NCI-H1694 treated with DMSO at 0.1 percent for 48 hours (cell line): ENCODE measurements around the gene SNX8.

Experiments
- DNase-seq: peaks from one replicate; lab custom pipeline; 2025; lab: John Stamatoyannopoulos, UW

The SNX8 gene

DNA sequence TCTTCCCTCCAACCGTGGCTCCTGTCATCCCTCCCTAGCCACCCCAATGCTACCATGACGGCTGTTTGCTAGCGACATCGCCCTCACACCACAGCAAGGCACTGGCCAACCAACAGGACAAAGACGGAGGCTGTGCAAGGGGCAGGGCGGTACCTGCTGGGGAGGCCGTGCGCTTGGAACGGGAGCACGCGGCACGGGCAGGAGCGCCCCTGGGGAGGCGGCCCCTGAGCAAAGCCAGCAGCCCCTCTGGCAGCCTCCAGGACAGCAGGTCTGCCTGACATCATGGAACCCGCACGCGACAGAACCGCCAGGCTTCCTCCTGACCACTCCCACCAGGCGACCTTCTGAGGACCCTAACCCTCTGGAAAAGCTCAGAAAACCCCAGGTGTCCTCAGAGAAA, 94.2 kb downstream of the SNX8 start:
- DNase-seq: no peak

DNA sequence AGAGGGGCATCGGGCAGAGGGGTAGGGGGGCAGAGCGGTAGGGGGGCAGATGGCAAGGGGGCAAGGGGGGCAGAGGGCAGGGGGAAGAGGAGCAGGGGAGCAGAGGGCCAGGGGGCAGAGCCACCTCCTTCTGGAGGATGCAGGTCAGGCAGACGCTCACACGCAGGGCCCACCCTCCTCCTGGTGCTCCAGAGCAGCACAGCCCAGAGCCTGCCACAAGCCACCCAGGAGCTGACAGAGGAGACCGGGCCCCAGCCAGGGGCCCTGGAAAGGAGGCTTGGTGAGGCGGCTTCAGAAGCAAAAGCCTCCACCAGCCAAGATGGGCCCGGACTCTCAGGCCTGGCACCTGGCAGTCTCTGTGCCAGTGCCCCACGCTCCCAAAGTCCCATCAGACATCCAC, 94.6 kb downstream of the SNX8 start:
- DNase-seq: no peak

GRCh38 chr7:2219136-2219535, 95.1 kb downstream of the SNX8 start:
- DNase-seq: no peak

GRCh38 chr7:2218444-2218785, 95.8 kb downstream of the SNX8 start:
- DNase-seq: no peak

GRCh38 chr7:2217716-2218443, 96.4 kb downstream of the SNX8 start:
- DNase-seq: no peak

GRCh38 chr7:2217206-2217605, 97.0 kb downstream of the SNX8 start:
- DNase-seq: no peak

GRCh38 chr7:2215851-2216250, 98.4 kb downstream of the SNX8 start:
- DNase-seq: no peak

DNA sequence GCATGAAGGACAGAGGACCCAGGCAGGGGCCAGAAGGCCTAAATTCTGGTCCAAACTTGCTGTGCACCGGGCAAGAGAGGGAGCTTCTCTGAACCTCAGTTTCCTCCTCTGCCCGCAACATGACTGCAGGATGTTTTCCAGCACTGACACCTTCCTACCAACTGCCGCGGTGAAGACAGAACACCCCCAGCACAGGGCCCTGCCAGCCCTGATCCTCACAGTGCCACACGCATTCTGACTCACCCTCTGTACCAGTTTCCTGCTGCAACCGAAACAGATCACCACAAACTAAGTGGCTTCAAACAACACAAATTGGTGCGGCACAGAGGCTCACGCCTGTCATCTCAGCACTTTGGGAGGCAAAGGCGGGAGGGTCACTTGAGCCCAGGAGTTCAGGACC, 99.6 kb downstream of the SNX8 start:
- no peak for DNase-seq

DNA sequence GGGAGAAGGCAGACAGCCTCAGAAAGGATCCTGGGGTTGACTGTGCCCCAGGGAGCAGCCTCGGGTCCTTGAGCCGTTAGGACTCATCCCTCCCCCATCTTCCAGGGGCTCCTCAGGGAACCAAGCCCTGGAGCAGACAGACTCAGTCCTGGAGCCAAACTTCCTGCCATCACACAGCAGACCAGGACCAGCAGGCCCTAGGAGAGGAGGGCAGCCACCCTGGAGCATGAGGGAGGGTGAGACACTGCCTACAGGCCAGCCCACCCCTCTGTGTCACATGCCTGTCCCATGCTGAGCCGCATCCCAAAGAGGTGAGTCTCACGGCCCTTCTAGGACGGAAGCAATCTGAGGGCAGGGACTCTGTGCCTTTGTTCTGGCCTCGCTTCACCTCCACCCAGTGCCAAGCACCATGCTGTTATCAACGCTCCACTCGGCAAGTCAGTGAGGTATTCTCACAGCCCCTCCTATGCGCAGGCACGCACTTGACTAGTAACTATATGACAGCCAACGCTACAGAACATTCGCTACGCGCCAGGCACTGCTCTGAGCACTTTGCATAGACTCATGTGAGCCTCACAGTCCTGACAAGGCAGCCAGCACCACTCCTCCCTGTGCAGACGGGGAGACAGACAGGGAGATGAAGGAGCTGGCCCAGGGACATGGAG, 100.6 kb downstream of the SNX8 start:
- no peak for DNase-seq

DNA sequence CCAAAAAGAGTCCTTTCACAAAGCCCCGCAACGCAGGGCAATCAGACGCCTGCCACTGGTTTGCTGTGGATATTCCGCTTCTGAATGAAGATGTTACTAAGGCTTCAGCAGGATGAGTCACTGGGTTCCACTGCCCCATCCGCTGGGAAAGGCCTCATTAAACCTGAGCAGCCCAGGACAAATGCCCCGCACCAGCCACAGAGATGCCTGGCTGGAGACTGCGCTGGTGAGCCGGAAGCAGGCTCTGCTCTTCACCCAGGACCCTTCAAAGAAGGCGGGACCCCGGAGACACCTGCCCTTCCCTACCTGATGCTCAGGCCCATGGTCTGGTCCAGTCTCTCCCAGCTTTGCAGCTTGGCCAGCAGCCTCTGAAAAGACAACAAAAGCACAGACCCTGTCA, 101.3 kb downstream of the SNX8 start:
- no peak for DNase-seq

GRCh38 chr7:2211926-2212325, 102.3 kb downstream of the SNX8 start:
- no peak for DNase-seq

DNA sequence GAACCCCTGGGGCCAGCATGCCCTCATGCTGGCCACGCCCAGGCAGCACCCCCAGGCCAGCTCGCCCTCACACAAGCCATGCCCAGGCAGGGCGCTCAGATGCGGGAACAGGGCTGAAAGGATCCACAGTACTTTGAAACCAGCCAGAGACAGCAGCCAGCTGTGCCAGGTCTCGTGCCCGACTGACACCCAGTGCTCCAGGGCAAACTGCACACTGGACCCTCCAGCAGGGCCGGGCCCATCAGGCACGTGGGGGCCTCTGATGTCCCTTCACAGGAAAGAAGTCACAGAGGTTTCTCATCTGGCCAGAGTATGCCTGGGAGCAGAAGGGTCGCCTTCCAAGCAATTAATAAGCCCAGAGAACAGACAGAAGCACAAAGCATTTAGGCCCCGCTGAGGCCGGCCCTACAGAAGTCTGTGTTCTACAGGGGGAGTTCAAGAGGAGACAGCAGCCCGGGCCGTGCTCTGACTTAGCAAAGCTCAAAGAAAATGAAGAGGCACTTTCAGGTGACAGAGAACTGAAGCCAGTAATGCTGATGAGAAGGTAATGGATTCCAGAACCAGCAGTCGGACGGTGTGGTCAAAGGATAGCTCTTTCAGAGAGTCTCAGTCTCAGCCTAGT, 102.9 kb downstream of the SNX8 start:
- no peak for DNase-seq

DNA sequence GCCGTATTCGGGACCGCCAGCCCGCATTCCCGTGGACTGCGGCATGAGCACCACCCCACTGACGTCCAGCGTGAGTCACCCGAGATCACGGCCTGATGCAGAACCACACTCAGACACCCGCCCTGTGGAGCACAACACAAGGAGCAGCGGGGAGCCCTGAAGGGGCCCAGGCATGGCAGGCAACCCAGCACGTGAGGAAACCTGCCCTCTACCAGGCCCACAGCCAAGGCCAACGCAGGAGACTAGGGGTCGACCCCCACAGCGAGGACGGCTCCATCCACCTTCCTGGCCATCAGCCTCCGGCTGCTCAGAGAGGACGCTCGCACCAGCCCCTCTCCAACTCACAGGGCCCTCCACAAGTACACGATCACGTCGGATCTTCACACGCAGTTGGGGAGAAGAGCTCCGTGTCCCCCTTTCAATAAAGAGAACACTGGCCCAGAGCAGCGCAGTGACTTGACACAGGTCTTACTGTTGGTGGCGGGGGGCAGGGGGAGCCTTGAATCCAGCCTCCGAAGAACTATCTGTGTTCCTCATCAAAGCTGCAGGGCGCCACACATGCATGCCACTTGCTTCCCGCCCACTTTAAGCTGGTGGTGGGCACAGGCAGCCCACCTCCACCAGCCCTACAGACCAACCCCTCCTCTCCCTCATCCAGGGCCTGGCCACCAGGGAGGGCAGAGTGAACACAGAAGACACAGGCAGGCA, 103.5 kb downstream of the SNX8 start:
- no peak for DNase-seq

- DNase-seq: no peak
Measured at GRCh38 chr7:2209961-2210323, 104.3 kb downstream of the SNX8 start.

GRCh38 chr7:2209146-2209960, 104.9 kb downstream of the SNX8 start:
- peak; percentile 16 for DNase-seq

DNA sequence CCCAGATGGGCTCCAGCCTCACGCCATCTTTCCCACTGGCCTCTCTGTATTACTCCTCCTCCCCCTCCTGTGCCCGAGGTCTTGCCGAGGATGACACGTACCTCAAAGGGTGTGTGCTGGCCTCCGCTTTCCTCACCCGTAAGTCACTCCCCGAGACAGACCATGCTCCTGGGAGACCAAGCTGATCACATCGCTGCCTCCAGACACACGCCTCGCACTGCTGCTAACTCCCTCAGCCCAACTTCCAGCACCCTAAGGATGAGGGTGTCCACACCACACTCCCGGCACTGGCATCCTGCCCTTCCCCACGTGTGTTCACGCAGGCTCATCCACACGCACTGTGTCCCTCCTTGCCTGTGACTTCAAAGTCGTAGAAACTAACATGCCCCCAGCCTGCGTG, 105.5 kb downstream of the SNX8 start:
- no peak for DNase-seq

- no peak for DNase-seq
Measured at GRCh38 chr7:2205036-2205780, 109.0 kb downstream of the SNX8 start.

- DNase-seq: no peak
Measured at GRCh38 chr7:2204446-2204845, 109.8 kb downstream of the SNX8 start.

- no peak for DNase-seq
Measured at GRCh38 chr7:2203766-2204300, 110.4 kb downstream of the SNX8 start.

GRCh38 chr7:2202901-2203765, 111.1 kb downstream of the SNX8 start:
- DNase-seq: no peak
